Activated CD8-positive, alpha-beta T cell treated with anti-CD3 and anti-CD28 coated beads for 36 hours (primary cell): ENCODE data around the gene AIFM1. TPM values are rescaled to one million over a fixed set of nuclear protein-coding genes. Genes with fewer than 3 reads are reported as not detected.

Experiments used
- ATAC-seq: fragments of 200-7000 bp; cut with Tn5 transposase; one replicate; pipeline ENCODE4 v1.10.0; 2021; ENCODE audit warnings: mild to moderate bottlenecking, moderate library complexity
- CTCF ChIA-PET: fragments of 350-600 bp; sonication (Branson Sonifier 250); formaldehyde crosslinking; loops from one replicate; lab custom pipeline; 2021; ENCODE audit warnings: antibody characterized with exemption; lab: Charles Lee
- POLR2A ChIA-PET: fragments of 350-600 bp; sonication (Branson Sonifier 250); formaldehyde crosslinking; loops from one replicate; lab custom pipeline; 2021; ENCODE audit warnings: antibody characterized with exemption; lab: Charles Lee
- DNase-seq: peaks from one replicate; pipeline ENCODE4 v3.0.0-alpha.2; 2020
- H3K27ac Mint-ChIP-seq: one replicate; pipeline ENCODE4 v1.8.0; 2021; ENCODE audit warnings: mild to moderate bottlenecking, mixed read lengths
- H3K27me3 Mint-ChIP-seq: one replicate; pipeline ENCODE4 v1.8.0; 2021; ENCODE audit warnings: mixed read lengths
- H3K36me3 Mint-ChIP-seq: one replicate; pipeline ENCODE4 v1.8.0; 2021; ENCODE audit warnings: low read depth, mixed read lengths
- H3K4me1 Mint-ChIP-seq: one replicate; pipeline ENCODE4 v1.8.0; 2021; ENCODE audit warnings: low read depth, mixed read lengths
- H3K4me3 Mint-ChIP-seq: one replicate; pipeline ENCODE4 v1.8.0; 2021; ENCODE audit warnings: mild to moderate bottlenecking, moderate library complexity, mixed read lengths
- H3K9me3 Mint-ChIP-seq: one replicate; pipeline ENCODE4 v1.8.0; 2021; ENCODE audit warnings: mixed read lengths
- CTCF ChIP-seq: fragments of 200-600 bp; IDR thresholded peaks from one replicate; pipeline ENCODE4 v1.8.0; 2022; ENCODE audit warnings: antibody characterized with exemption, mild to moderate bottlenecking
- intact Hi-C: fragments of 100-400 bp; cut with micrococcal nuclease; formaldehyde crosslinking; loops from one replicate; pipeline ENCODE4 v1.10.0; 2022
- total RNA-seq, 2 experiments: library from RNA; stranded (reverse); gene quantifications; one replicate each; pipeline ENCODE4 v1.2.3, GENCODE V29; 2021

AIFM1 gene
- total RNA-seq, 2 experiments from 2014 or later = 51.5 to 54.3 TPM

GRCh38 chrX:130082244-130083106, 83.2 kb downstream of the AIFM1 start:
- H3K4me1 Mint-ChIP-seq = peaks cover 65% of the 10 kb centered on the region
- ATAC-seq = peak; percentile 72
- intact Hi-C loops = loop anchor here (2.0 to 5.0 kb wide), 3 partner anchors 38 to 110 kb away; partner anchors contain the start of gene RAB33A

GRCh38 chrX:130081421-130082045, 84.1 kb downstream of the AIFM1 start:
- no peak for ATAC-seq
- intact Hi-C loops = loop anchor here (2.0 to 5.0 kb wide), 3 partner anchors 39 to 111 kb away; partner anchors contain the start of gene RAB33A
- Mint-ChIP-seq H3K4me3 (peak overlapping the region; percentile 45), H3K27ac (peak overlapping the region; percentile 90), H3K36me3 (peaks cover 6% of the 10 kb centered on the region), H3K27me3 (no peaks in the 10 kb centered on the region), H3K4me1 (peaks cover 60% of the 10 kb centered on the region), H3K9me3 (no peaks in the 10 kb centered on the region)
- POLR2A ChIA-PET = interaction anchor here (0.7 to 4.0 kb wide), 7 partner anchors 11 to 91 kb away, joined by 3 to 26 read pairs (median 3); no protein-coding TSS in a partner anchor
- no peak for TF ChIP-seq CTCF
- CTCF ChIA-PET = interaction anchor here (1.1 to 5.3 kb wide), 14 partner anchors 9 to 116 kb away, joined by 3 to 87 read pairs (median 6); partner anchors contain the start of gene ELF4
- no peak for DNase-seq

More at GRCh38 chrX:130082244-130083106, 83.2 kb downstream of the AIFM1 start:
- POLR2A ChIA-PET = interaction anchor here (0.7 to 4.0 kb wide), 5 partner anchors 27 to 88 kb away, joined by 3 to 26 read pairs (median 3); no protein-coding TSS in a partner anchor
- DNase-seq = peak; percentile 89
- peak overlapping the region; percentile 45 for H3K4me3 Mint-ChIP-seq
- peak overlapping the region; percentile 90 for H3K27ac Mint-ChIP-seq
- CTCF ChIA-PET = interaction anchor here (1.3 to 5.3 kb wide), 8 partner anchors 9 to 111 kb away, joined by 3 to 87 read pairs (median 6); partner anchors contain the start of gene ELF4
- H3K9me3 Mint-ChIP-seq = no peaks in the 10 kb centered on the region
- H3K36me3 Mint-ChIP-seq = peaks cover 5% of the 10 kb centered on the region
- TF ChIP-seq CTCF = peak; percentile 30
- H3K27me3 Mint-ChIP-seq = no peaks in the 10 kb centered on the region

GRCh38 chrX:130080791-130081367, 84.8 kb downstream of the AIFM1 start:
- ChIA-PET POLR2A (interaction anchor here (0.5 to 4.0 kb wide), 6 partner anchors 11 to 480 kb away, joined by 3 to 26 read pairs (median 4); no protein-coding TSS in a partner anchor), CTCF (interaction anchor here (0.9 to 5.3 kb wide), 17 partner anchors 10 to 116 kb away, joined by 3 to 87 read pairs (median 6); partner anchors contain the start of gene ELF4)
- intact Hi-C loops = loop anchor here (5.0 kb wide), 2 partner anchors 91 to 111 kb away; partner anchors contain the start of gene RAB33A
- DNase-seq = no peak
- peaks cover 55% of the 10 kb centered on the region for H3K4me1 Mint-ChIP-seq
- no peaks in the 10 kb centered on the region for H3K27me3 Mint-ChIP-seq
- H3K36me3 Mint-ChIP-seq = peaks cover 7% of the 10 kb centered on the region
- no peak for TF ChIP-seq CTCF
- no peak overlapping the region for H3K27ac Mint-ChIP-seq
- no peak for ATAC-seq
- no peaks in the 10 kb centered on the region for H3K9me3 Mint-ChIP-seq
- no peak overlapping the region for H3K4me3 Mint-ChIP-seq

DNA sequence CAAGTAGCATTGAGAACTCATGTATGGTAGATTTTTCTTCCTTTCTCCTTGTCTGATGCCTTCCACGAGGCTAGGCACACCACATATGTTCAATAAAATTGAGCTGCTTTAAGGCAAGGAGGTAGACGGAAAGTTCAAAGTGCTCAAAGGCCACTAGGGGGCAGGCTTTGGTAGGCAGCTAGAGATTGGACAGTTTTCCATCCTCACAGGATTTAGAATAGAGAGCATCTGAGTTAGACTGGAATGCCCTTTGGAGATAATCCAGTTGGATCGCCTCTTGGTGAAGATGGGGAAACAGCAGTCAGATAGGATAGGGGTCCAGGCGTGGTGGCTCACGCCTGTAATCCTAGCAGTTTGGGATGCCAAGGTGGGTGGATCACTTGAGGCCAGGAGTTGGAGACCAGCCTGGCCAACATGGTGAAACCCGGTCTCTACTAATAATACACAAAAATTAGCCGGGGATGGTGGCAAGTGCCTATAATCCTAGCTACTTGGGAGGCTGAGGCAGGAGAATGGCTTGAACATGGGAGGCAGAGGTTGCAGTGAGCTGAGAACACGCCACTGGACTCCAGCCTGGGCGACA, 85.7 kb downstream of the AIFM1 start:
- DNase-seq = peak; percentile 69
- Mint-ChIP-seq H3K4me3 (no peak overlapping the region), H3K27me3 (no peaks in the 10 kb centered on the region), H3K27ac (peak overlapping the region; percentile 25), H3K36me3 (peaks cover 9% of the 10 kb centered on the region), H3K4me1 (peaks cover 47% of the 10 kb centered on the region), H3K9me3 (no peaks in the 10 kb centered on the region)
- intact Hi-C loops = loop anchor here (5.0 kb wide), 2 partner anchors 92 to 112 kb away; partner anchors contain the start of gene RAB33A
- ChIA-PET POLR2A (interaction anchor here (0.9 to 4.0 kb wide), 5 partner anchors 12 to 41 kb away, joined by 3 to 26 read pairs (median 4); no protein-coding TSS in a partner anchor), CTCF (interaction anchor here (0.6 to 5.3 kb wide), 32 partner anchors 8 to 178 kb away, joined by 3 to 87 read pairs (median 5); partner anchors contain the start of genes AIFM1, ELF4 and RAB33A)
- ATAC-seq = no peak
- peak; percentile 72 for TF ChIP-seq CTCF

Other genes starting within 250 kb of the AIFM1 start
- 1 to 10 TPM; 7.1 to 9.9 TPM for gene BCORL1, start 183.2 kb downstream of the AIFM1 start, total RNA-seq
- gene ELF4, start 55.3 kb downstream of the AIFM1 start, total RNA-seq = 10 to 100 TPM; 17.5 TPM
- gene RAB33A, start 6.1 kb upstream of the AIFM1 start, total RNA-seq = 10 to 100 TPM; 28.2 to 28.8 TPM
- gene ZNF280C, start 103.1 kb upstream of the AIFM1 start, total RNA-seq = 1 to 10 TPM; 5.4 to 5.8 TPM
- 1 to 10 TPM; 6.7 to 8.6 TPM for gene SLC25A14, start 174.1 kb upstream of the AIFM1 start, total RNA-seq
- gene GPR119, start 219.8 kb upstream of the AIFM1 start, total RNA-seq = not detected
- 10 to 100 TPM; 25.4 to 27.9 TPM for gene RBMX2, start 236.1 kb upstream of the AIFM1 start, total RNA-seq